ENCODE results near the gene PDZD4.

PDZD4 gene

GRCh38 chrX:153762626-153763173, 67.6 kb downstream of the PDZD4 start:
- TF ChIP-seq CTCF (IDR thresholded peaks at IDR 0.05; ENCODE audit: control insufficient read depth, insufficient read depth, low read depth, low read length, missing control alignments), result no peak
- no peak for DNase-seq (ENCODE audit: low read depth)
- H3K4me3 ChIP-seq (ENCODE audit: control insufficient read depth, low read depth, low read length), result no peak overlapping the region

GRCh38 chrX:153761863-153762262, 68.5 kb downstream of the PDZD4 start:
- TF ChIP-seq CTCF (IDR thresholded peaks at IDR 0.05; ENCODE audit: control insufficient read depth, insufficient read depth, low read depth, low read length, missing control alignments), result no peak
- H3K4me3 ChIP-seq (ENCODE audit: control insufficient read depth, low read depth, low read length), result no peak overlapping the region
- DNase-seq (ENCODE audit: low read depth), result no peak

GRCh38 chrX:153755136-153755535, 75.2 kb downstream of the PDZD4 start:
- no peak for TF ChIP-seq CTCF (IDR thresholded peaks at IDR 0.05; ENCODE audit: control insufficient read depth, insufficient read depth, low read depth, low read length, missing control alignments)
- no peak for DNase-seq (ENCODE audit: low read depth)
- H3K4me3 ChIP-seq (ENCODE audit: control insufficient read depth, low read depth, low read length), result no peak overlapping the region

Data from AG09309 (cell line).